Measurements from ENCODE around the gene CEBPB.
"Not testable (repeated sequence)": the region's sequence is repeated elsewhere in the genome, so short reads cannot be mapped to it uniquely, and the experiment has no call there.

Gene CEBPB

DNA sequence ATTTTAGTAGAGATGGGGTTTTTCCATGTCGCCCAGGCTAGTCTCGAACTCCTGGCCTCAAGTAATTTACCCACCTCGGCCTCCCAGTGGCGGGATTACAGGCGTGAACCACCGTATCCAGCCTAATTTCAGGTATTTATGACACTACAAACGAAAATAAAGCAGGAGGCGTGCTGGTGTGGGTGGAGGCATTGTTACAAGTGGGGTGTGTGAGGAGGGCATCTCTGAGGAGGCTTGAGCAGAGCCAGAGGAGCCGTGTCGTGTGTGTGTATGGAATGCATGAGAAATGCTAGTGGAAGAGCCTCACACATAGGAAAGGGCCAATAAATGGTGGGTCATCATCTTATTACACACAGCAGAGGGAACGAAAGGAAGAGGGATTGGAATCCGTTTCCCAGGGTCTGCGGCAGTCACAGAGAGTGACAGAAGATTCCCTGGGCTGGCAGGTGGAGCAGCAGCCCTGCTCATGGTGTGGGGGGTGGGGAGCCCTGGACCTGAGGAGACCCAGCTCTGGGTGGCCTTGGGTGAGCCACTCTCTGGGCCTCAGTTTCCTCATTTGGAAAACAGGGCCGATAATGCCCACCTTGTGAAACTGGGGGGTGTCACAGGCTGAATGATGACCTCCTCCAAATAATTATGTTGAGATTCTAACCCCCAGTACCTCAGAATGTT, 19.9 kb upstream of the CEBPB start:
- DNase-seq: no peak

DNA sequence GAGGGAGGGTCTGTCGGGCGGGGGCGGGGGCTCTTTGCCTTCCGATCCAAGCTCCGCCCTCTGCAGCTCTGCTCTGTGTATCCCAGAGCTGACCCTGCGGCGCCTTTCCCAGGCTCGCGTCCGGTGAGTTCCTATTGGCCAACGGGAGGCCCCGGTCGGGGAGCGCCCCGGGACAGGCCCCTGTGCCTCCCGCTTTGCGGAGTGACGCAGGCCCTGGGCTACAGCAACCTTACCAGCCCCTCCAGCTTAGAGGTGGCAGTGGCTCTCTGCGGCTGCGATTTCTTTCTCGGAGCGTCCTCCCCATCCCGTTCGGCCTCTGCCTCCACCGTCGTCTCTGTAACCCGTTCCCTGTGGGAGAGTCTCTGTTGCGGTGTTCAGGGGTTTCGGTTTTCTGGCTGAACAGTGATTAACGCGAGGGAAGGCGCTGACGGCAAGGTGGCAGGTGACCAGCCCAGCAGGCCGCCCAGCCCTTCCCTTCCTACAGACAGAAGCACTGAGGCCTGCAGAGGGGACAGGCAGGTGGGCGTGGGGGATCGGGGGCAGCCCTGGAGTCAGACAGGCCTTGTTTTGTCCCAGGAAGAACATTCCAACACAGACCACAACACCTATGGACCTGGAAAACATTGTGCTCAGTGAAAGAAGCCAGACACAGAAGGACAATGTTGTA, 18.1 kb upstream of the CEBPB start:
- DNase-seq: no peak

DNA sequence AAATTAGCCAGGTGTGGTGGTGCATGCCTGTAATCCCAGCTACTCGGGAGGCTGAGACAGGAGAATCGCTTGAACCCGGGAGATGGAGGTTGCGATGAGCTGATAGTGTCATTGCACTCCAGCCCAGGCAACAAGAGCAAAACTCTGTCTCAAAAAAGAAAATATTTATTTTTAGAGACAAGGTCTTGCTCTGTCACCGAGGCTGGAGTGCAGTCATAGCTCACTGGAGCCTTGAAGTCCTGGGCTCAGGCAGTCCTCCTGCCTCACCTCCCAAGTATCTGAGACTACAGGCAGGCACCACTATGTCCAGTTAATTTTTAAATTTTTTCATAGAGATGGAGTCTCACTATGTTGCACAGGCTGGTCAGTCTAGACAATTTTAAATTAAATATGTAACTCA, 16.2 kb upstream of the CEBPB start:
- no peak for DNase-seq

DNA sequence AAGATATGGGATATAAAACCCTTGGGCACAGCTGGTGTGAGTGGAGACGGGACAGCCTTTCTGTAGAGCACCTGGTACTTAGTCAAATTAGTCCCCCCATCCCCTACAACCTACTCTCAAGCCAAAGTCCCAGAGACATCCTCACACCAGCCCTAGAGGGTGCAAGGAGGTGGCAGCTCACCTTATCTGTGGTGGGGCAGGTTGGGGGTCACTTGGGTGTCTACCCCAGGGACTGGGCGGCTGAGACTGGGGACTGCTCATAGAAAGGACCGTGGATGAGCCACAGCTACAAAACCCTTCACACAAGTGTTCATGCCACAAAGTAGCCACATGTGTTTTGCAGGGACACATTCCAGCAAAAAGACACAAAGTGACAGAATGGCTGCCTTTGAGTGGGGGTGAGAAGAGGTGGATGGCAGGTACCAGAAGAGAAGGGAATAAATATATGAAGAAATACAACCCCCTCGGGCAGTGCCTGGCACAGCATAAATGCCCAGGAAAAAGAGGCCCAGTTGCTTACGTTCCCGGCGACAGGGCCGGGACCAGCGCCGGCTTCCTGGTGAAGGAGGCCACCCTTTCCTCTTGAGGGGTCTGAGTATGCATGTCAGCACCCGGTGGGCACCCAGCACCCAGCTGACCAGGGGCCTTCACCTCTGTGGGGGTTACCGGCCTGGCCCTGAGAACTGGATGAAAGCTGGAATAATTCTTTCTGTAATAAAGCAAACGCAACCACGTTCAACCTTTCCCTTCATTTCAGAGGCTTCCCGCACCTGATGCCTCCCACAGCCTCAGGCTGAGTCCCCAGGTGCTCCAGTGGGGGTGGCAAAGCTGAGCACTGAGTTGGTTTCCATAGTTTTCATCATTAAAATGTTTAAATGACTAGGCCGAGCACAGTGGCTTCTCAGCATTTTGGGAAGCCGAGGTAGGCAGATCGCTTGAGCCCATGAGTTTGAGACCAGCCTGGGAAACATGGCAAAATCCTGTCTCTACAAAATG, 14.4 kb upstream of the CEBPB start:
- no peak for DNase-seq

DNA sequence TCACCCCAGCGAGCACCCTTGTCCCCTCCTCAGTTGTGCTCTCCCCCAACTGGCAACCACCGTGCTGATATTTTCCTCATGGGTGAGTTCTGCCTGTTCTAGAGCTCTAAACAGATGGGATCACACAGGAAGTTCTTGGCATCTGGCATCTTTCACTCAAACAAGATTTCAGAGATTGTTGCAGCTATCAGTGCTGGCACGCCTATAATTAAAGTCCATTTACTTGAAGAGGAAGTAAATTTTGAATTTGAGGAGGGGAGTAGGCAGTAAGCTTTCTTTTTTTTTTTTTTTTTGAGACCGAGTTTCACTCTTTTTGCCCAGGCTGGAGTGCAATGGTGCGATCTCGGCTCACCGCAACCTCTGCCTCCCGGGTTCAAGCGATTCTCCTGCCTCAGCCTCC, 12.0 kb upstream of the CEBPB start:
- DNase-seq: not testable (repeated sequence)

DNA sequence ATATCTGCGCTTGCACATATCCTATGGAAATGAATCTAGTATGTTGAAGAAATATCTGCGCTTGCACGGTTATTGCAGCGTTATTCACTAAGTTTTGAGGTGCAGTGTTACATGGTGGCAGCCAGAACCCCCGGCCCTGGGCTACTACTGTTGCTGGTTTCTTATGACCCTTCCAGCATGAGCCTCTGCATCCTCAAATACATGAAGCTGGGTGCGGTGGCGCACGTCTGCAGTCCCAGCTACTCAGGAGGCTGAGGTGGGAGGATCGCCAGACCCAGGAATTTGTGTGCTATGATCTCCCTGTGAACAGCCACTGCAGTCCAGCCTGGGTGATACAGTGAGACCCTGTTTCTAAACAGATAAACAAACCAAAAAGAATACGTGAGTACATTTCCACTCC, 9.3 kb upstream of the CEBPB start:
- DNase-seq: no peak

DNA sequence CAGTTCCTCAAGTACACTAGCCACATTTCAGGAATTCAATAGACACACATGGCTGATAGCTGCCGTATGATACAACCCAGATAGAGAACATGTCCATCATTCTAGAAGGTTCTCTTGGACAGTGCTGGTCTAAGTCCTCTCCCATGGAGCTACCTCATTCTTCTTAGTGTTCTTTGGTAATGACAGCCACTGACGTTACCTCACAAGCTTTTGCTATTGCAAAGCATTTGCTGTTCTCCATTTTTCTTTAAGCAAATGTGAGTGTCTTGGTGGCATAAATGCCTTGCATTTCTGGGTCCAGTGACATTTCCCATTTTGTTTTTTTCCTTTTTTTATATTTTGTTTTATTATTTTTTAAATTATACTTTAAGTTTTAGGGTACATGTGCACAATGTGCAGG, 8.3 kb upstream of the CEBPB start:
- DNase-seq: no peak

DNA sequence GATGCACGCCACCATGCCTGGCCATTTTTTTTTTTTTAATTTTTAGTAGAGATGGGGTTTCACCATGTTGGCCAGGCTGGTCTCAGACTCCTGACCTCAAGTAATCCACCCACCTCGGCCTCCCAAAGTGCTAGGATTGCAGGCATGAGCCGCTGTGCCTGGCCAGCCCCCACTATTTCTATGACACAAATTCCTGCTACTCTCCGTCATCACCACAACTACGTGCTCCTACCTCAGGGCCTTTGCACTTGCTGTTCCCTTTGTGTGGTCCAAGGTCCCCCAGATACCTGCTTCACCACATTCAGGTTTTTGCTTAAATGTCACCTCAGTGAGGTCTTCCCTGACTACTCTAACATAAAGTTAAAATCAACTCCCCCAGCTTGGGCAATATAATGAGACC, 5.2 kb upstream of the CEBPB start:
- DNase-seq: no peak

DNA sequence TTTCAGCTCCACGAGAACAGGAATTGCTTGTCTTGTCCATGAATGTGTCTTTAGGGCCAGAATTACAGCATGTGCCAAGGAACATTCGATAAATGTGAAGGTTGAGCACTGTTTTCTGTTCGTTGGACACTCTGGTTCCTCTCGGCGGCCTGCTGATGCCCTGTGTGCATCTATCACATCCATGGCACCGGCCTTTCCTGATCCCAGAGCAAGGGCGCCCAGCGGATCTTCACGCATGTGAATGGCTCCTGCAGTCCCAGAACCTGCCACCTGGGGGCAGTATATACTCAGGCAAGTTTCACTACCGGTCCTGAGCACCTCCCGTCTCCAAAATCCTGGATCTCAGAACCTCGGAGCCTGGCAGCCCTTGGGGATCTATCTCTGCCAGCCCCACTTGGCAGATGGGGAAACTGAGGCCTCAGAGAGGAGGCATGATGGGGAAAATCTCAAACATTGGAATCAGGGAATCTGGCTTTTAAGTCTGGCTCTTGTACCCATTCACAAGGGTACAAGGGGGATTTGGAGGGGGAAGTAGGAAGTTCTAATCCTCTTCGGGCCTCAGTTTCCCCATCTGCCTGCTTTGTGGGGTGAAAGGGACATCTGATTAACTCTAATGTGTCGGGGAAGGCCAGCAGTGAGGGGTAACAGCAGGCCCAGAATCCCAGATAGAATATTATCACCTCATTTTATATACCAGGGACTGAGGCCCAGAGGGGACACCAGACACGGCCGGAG, 4.3 kb upstream of the CEBPB start:
- DNase-seq: peak; percentile 92

DNA sequence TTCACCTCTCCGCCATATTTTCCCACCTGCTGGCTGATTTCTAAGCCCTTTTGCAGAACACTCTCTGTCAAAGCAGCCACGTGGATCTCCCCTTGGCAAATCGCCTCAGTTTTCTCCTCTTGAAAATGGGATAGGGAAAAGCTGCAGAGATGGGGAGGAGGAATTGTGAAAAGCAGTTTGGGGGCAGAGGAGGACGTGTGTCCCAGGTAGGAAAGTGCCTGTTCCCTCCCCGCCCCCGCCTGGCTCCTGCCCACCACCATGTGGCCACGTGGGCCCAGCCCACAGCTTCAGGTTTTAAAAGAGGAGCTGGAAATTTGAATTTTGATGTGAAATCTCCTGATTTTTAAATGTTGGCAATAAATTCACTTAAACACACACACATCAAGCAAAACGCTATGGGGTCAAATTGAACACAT, 3.6 kb upstream of the CEBPB start:
- DNase-seq: no peak

DNA sequence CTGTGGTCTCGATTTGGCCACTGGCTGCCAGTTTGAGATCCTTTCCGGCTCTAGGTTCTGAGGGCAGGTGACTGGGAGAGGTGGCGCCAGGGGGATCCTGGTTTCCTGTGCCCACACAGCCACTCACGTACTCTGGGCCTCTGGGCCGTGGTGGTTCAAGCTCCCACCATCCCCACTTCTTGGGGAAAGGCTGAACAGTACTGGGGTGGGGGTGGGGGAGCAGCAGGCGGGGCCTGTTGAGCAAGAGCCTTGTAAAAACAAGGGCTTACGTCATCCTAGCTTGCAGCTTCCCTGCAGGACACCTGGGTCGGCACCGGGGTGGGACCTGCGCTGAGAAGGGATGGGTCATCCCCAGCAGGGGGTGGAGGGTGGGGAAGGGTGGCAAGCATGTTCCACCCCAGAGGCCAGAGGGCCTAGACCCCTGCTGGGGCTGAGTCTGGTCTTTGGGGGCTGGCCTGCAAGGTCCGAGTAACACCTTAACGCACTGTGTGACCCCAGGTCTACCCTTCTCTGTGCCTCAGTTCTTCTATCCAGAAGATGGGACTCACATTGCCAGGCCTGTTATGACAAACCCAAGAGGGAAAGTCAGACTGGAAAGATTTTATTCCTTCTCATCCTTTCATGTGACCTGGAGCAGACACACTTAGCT, 3.1 kb upstream of the CEBPB start:
- no peak for DNase-seq

DNA sequence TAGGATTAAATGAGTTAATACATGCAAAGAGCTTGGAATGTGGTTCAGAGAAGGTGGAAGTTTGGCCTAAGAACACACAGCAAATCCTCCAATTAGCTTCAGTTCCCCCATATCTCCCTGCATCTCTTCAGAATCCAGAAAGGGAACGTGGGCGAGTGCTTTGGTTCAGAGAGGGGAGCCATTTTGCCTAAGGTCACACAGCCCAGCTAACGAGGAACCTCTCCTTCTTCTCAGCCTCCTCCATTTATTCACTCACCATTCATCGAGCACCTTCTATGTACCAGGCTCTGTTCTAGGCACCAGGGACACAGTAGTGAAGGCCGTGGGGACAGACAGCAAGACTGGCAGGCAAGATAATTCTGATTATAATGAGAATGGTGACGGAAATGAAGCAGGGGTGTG, 2.3 kb upstream of the CEBPB start:
- no peak for DNase-seq

DNA sequence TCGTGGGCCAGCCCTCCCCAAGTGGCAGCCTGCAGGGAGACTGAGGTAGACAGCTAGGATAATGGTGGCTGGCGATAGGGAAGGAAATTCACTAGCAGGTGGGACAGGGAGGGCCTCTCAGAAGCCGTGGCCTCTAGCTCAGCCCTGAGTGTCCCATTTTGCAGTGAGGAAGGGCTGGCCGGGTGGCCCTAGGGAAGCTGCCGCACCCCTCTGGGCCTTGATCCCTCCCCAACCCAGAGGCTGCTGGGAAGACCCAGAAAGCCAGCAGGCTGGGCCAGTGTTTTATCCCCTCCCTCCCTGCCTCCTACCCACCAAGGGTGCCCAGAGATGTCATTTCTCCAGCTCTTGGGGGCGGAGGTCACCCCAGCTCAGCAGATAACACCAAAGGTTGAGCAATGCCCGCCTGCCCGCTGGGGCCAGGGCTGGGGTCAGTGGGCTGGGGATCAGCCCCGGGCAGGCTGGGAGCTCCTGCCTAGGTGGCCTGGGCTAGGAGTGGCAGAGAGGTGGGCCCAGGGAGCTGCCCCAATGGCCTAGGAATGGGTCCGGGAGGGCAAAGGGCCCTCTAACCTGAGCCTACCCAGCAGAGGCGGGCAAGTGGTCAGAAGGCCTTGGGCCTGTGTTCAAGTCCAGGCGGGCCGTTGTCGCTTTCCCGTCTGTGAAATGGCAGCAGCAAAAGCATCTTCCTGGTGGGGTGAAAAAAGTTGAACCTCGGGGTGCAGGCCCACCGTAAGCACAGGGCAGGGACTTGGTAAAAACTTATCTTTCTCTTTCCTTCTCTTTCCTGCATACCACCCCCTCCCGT, 1.6 kb upstream of the CEBPB start:
- DNase-seq: no peak

DNA sequence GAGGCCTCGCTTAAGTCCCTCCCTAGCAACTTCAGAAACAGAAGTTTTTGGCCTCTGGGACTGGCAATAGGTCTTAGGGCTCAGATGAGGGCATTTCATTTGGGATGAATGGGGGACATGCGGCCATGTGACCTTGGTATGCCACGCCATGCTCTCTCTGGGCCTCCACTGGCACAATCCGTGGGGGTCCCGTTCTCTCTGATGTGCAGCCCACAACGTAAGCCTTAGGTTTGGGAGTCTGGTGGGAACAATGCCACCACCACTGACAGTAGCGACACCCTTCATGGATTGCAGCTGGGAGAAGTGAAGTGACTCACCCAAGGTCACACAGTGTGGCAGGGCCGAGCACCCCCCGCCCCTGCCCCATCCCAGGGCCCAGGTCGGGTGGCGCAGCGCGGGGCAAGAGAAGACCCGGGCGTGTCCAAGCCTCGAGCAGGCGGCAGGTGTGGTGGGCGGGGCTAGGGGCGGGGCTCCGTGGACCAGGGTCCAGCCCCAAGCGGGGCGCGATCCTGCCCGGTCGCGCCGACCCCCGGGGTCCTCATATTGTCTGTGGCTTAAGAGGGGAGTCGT, 864 bp upstream of the CEBPB start:
- DNase-seq: peak; percentile 28

DNA sequence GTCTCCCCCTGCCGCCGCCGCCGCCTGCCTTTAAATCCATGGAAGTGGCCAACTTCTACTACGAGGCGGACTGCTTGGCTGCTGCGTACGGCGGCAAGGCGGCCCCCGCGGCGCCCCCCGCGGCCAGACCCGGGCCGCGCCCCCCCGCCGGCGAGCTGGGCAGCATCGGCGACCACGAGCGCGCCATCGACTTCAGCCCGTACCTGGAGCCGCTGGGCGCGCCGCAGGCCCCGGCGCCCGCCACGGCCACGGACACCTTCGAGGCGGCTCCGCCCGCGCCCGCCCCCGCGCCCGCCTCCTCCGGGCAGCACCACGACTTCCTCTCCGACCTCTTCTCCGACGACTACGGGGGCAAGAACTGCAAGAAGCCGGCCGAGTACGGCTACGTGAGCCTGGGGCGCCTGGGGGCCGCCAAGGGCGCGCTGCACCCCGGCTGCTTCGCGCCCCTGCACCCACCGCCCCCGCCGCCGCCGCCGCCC, 474 bp downstream of the CEBPB start:
- DNase-seq: peak; percentile 42

DNA sequence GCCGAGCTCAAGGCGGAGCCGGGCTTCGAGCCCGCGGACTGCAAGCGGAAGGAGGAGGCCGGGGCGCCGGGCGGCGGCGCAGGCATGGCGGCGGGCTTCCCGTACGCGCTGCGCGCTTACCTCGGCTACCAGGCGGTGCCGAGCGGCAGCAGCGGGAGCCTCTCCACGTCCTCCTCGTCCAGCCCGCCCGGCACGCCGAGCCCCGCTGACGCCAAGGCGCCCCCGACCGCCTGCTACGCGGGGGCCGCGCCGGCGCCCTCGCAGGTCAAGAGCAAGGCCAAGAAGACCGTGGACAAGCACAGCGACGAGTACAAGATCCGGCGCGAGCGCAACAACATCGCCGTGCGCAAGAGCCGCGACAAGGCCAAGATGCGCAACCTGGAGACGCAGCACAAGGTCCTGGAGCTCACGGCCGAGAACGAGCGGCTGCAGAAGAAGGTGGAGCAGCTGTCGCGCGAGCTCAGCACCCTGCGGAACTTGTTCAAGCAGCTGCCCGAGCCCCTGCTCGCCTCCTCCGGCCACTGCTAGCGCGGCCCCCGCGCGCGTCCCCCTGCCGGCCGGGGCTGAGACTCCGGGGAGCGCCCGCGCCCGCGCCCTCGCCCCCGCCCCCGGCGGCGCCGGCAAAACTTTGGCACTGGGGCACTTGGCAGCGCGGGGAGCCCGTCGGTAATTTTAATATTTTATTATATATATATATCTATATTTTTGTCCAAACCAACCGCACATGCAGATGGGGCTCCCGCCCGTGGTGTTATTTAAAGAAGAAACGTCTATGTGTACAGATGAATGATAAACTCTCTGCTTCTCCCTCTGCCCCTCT, 1.1 kb downstream of the CEBPB start:
- DNase-seq: peak; percentile 42

DNA sequence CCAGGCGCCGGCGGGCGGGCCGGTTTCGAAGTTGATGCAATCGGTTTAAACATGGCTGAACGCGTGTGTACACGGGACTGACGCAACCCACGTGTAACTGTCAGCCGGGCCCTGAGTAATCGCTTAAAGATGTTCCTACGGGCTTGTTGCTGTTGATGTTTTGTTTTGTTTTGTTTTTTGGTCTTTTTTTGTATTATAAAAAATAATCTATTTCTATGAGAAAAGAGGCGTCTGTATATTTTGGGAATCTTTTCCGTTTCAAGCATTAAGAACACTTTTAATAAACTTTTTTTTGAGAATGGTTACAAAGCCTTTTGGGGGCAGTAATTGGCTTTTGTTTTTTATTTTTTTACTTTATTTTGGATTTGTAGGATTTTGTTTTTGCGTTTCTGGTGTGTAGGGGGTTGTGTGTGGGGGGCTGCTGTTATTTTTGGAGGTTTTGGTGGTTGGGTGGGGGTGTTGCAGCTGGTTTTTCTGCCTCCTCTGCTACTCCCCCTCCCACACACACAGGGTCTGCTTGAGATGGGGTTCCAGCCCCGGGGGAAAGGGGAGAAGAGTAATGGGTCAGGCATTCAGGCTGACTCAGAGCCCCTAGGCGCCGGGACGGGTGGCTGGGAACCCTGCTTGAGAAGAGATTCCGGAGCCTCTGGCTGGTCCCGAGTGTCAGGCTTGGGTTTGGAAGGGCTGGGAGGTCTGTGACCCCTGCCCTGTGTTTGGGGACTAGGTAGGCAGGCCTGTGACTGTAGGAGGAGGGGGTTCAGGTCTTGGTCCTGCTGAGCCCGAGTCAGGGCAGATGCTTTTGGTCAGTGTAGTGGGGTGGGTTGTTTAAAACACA, 2.0 kb downstream of the CEBPB start:
- DNase-seq: no peak

DNA sequence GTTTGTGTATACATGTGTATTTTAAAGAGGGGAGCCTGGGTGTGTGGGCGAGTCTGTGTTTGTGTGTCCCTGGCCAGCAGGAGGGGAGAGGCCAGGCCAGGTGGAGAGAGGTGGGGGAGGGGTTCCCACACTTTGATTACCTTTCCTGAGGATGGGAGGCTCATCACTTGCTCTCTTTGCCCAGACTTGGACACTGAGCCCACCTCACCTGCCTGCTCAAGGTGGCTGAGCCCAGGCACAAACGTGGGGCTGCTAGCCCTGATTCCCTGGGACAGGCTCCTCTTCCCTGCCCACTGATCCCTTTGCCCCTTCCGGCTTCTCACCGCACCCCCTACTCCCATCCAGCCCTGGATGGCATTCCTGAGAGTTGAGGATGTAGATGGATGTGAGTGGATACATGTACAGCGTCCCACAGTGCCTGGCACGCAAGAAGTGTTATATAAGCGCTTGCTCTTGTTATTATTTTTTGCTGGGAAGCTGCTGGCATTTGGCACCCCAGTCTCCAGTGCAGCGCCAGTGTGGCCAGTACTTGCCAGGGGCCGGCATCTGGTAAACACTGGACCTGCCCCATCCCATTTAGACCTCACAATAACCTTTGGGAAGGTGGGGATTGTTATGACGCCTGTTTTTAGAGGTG, 2.7 kb downstream of the CEBPB start:
- no peak for DNase-seq

All from effector CD8-positive, alpha-beta T cell (primary cell).